ENCODE data around the gene MUCL3. TPM values are rescaled to one million over a fixed set of nuclear protein-coding genes. Genes with fewer than 3 reads are reported as not detected.
"Not testable (repeated sequence)": the region's sequence is repeated elsewhere in the genome, so short reads cannot be mapped to it uniquely, and the experiment has no call there.

Gene MUCL3
- total and polyA plus RNA-seq, 3 donors from 2014 or later = 0.19 to 0.45 TPM; not detected in 1

DNA sequence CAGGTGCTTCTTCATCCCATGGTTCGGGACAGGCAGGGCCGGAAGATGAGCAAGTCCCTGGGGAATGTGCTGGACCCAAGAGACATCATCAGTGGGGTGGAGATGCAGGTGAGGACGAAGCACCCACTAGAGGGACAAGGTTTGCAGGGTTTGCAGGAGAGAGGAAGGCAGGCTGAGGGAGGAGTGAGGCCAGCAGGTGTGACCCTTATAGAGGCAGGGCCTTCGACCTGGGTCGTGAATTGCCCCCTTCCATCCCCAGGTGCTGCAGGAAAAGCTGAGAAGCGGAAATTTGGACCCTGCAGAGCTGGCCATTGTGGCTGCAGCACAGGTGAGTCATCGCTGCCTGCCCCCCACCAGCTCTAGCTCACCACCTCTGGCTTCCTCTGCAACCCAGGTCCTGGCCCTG is 18.3 kb upstream of the MUCL3 start:
- no peaks in the 10 kb centered on the region for H3K4me1 ChIP-seq
- no peaks in the 10 kb centered on the region for H3K27me3 ChIP-seq
- no peak overlapping the region for H3K4me3 ChIP-seq
- intact Hi-C loops (cut with DNase I; ENCODE audit: low total_unique reads) = no loop called here
- no peaks in the 10 kb centered on the region for H3K36me3 ChIP-seq (ENCODE audit: low read depth, missing control alignments)
- no peak overlapping the region for H3K27ac ChIP-seq
- WGBS, 2 donors = 87 to 89% methylated on average over 7 of the region's 7 CpGs
- TF ChIP-seq, protein P1, sequence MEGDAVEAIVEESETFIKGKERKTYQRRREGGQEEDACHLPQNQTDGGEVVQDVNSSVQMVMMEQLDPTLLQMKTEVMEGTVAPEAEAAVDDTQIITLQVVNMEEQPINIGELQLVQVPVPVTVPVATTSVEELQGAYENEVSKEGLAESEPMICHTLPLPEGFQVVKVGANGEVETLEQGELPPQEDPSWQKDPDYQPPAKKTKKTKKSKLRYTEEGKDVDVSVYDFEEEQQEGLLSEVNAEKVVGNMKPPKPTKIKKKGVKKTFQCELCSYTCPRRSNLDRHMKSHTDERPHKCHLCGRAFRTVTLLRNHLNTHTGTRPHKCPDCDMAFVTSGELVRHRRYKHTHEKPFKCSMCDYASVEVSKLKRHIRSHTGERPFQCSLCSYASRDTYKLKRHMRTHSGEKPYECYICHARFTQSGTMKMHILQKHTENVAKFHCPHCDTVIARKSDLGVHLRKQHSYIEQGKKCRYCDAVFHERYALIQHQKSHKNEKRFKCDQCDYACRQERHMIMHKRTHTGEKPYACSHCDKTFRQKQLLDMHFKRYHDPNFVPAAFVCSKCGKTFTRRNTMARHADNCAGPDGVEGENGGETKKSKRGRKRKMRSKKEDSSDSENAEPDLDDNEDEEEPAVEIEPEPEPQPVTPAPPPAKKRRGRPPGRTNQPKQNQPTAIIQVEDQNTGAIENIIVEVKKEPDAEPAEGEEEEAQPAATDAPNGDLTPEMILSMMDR (IDR thresholded peaks at IDR 0.05) = no peak
- TF ChIP-seq POLR2A (IDR thresholded peaks at IDR 0.05) = no peak
- no peak for DNase-seq
- H3K9me3 ChIP-seq = no peaks in the 10 kb centered on the region

DNA sequence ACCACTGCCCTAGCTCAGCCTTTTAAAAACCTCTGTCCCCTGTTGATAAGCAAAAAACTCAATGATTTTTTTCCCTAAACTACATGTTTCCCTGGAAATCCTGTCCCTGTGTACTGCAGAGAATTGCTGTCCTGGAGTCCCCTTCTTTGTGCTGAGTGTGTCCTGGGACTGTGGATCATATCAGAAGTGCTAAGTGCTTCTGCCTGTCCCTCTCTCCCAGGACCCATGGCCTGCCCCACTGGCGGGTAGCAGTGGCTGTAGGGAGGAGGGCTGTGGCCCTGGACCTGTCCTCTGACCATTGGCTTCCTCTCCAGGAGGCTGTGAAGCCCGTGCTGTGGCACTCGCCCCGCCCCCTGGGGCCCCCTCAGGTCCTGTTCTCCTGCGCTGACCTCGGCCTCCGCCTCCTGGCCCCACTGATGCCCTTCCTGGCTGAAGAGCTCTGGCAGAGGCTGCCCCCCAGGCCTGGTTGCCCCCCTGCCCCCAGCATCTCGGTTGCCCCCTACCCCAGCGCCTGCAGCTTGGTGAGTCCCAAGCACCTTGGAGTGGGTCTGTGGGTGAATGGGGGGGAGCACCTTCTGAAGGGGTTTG is 16.6 kb upstream of the MUCL3 start:
- H3K4me1 ChIP-seq; H3K4me3 ChIP-seq; H3K9me3 ChIP-seq; H3K36me3 ChIP-seq (ENCODE audit: low read depth, missing control alignments); DNase-seq; intact Hi-C loops (cut with DNase I; ENCODE audit: low total_unique reads); H3K27me3 ChIP-seq; H3K27ac ChIP-seq: not testable (repeated sequence)
- WGBS, 2 donors = 86 to 89% methylated on average over 4 to 9 of the region's 9 CpGs

DNA sequence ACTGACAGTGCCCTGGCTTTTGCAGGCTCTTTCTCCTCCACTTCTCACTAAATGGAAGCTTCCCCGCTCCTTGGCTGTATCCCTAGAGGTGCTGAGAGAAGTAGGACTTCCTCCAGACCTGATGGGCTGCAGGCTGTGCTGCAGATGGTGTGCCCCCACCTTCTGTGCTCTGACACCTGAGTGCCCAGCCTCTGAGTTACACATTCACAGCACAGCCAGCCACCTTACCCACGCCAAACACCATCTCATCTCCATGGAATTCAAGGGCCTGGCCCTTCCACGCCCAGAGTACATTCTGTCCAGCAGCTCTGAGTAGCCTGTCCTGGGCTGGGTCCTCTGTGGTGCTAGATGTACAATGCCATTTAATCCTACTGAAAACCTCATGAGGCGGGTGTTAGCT is 14.1 kb upstream of the MUCL3 start:
- Histone ChIP-seq H3K9me3 (no peaks in the 10 kb centered on the region), H3K4me1 (no peaks in the 10 kb centered on the region), H3K27ac (no peak overlapping the region), H3K4me3 (no peak overlapping the region), H3K27me3 (no peaks in the 10 kb centered on the region), H3K36me3 (ENCODE audit: low read depth, missing control alignments) (no peaks in the 10 kb centered on the region)
- DNase-seq = no peak
- WGBS, 2 donors = 72 to 84% methylated on average over 4 of the region's 4 CpGs
- TF ChIP-seq, protein P1 (IDR thresholded peaks at IDR 0.05) = no peak
- TF ChIP-seq POLR2A (IDR thresholded peaks at IDR 0.05) = no peak
- intact Hi-C loops (cut with DNase I; ENCODE audit: low total_unique reads) = no loop called here

DNA sequence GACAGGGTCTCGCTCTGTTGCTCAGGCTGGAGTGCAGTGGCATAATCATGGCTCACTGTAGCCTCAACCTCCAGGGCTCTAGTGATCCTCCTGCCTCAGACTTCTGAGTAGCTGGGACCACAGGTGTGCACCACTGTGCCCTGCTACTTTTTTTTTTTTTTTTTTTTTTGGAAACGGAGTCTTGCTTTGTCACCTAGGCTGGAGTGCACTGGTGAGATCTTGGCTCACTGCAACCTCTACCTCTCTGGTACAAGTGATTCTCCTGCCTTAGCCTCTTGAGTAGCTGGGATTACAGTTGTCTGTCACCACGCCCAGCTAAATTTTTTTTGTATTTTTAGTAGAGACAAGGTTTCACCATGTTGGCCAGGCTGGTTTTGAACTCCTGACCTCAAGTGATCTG is 13.7 kb upstream of the MUCL3 start:
- intact Hi-C loops (cut with DNase I; ENCODE audit: low total_unique reads); H3K9me3 ChIP-seq; H3K27me3 ChIP-seq; DNase-seq; H3K27ac ChIP-seq; H3K4me3 ChIP-seq; H3K36me3 ChIP-seq (ENCODE audit: low read depth, missing control alignments); H3K4me1 ChIP-seq: not testable (repeated sequence)
- 96 to 97% methylated on average over 3 of the region's 3 CpGs for WGBS, 2 donors

DNA sequence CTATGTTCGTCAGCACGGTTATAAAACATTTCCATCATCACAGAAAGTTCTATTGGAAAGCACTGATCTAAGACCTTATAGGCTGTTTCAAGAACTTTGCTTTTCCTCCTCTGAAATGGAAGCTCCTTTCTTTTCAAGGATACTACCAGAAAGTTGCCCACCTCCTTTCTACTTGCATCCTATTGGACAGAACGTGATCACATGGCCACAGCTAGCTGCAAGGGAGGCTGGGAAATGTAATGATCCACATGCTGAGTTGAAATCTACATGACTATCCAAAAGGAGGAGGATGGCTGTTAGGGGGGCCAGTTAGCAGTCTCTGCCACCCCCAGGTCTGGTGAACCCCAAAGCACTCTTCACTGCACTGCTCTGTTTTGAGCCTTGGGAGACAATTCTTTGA is 12.1 kb upstream of the MUCL3 start:
- H3K4me3 ChIP-seq = no peak overlapping the region
- no peaks in the 10 kb centered on the region for H3K9me3 ChIP-seq
- no peak for TF ChIP-seq POLR2A (IDR thresholded peaks at IDR 0.05)
- TF ChIP-seq, protein P1 (IDR thresholded peaks at IDR 0.05) = no peak
- H3K27ac ChIP-seq = no peak overlapping the region
- 95 to 98% methylated on average over 3 of the region's 3 CpGs for WGBS, 2 donors
- H3K4me1 ChIP-seq = no peaks in the 10 kb centered on the region
- intact Hi-C loops (cut with DNase I; ENCODE audit: low total_unique reads) = no loop called here
- H3K27me3 ChIP-seq = no peaks in the 10 kb centered on the region
- no peak for DNase-seq
- H3K36me3 ChIP-seq (ENCODE audit: low read depth, missing control alignments) = no peaks in the 10 kb centered on the region

DNA sequence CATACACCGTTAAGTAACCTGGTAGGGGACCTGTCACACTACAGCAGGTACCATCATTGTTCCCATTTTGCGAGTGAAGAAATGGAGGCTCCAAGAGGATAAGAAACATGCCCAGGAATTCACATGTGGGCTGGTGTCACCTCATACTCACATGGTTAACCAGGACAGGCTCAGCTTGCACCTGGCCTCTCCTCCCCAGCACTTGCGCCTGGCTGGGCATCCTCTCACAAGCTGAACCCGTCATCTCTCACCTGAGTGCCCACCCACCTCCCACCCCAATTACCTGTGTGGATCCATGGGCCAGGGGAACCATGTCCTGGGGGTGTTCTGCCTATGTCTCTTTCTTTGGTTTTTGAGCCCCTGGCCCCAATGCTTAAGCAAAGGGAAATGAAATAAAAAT is 10.3 kb upstream of the MUCL3 start:
- intact Hi-C loops (cut with DNase I; ENCODE audit: low total_unique reads) = no loop called here
- DNase-seq = no peak
- Histone ChIP-seq H3K27me3 (no peaks in the 10 kb centered on the region), H3K27ac (no peak overlapping the region), H3K4me3 (no peak overlapping the region), H3K4me1 (no peaks in the 10 kb centered on the region), H3K9me3 (no peaks in the 10 kb centered on the region), H3K36me3 (ENCODE audit: low read depth, missing control alignments) (no peaks in the 10 kb centered on the region)
- TF ChIP-seq, protein P1 (IDR thresholded peaks at IDR 0.05) = no peak
- TF ChIP-seq POLR2A (IDR thresholded peaks at IDR 0.05) = no peak
- 92 to 100% methylated on average over 4 of the region's 4 CpGs for WGBS, 2 donors
